Naive thymus-derived CD8-positive, alpha-beta T cell (primary cell): ENCODE results near the gene CCDC88C. TPM values are rescaled to one million over a fixed set of nuclear protein-coding genes. Genes with fewer than 3 reads are reported as not detected.
"Not testable (repeated sequence)": the region's sequence is repeated elsewhere in the genome, so short reads cannot be mapped to it uniquely, and the experiment has no call there.

Experiments used
- ATAC-seq, 2 donors: fragments of 150-1000 bp; cut with Tn5 transposase in 1 of 2; sonication (Bioruptor Pico), chemical (Tn5 transposase) in 1 of 2; 1 replicate in 1 of 2; 2 replicates in 1 of 2; pipeline ENCODE4 v1.10.0; 2021; ENCODE audit warnings: mild to moderate bottlenecking in 2 of 2, moderate library complexity in 2 of 2
- POLR2A ChIA-PET: fragments of 350-600 bp; sonication (Branson Sonifier 250); formaldehyde crosslinking; loops from one replicate; lab custom pipeline; 2021; ENCODE audit warnings: antibody characterized with exemption; lab: Charles Lee
- DNase-seq, 10 donors: peaks; one replicate each; pipeline versions ENCODE4 v3.0.0 to v3.0.0-alpha.2; 2020 to 2022
- H3K27ac Mint-ChIP-seq, 10 donors: one replicate each; pipeline ENCODE4 v1.8.0; 2020 to 2022; ENCODE audit warnings: mild to moderate bottlenecking in 10 of 10, mixed read lengths in 10 of 10, moderate library complexity in 4 of 10, inconsistent platforms in 1 of 10
- H3K27me3 Mint-ChIP-seq, 5 donors: one replicate each; pipeline ENCODE4 v1.8.0; 2021 to 2022; ENCODE audit warnings: mixed read lengths in 5 of 5
- H3K36me3 Mint-ChIP-seq, 3 donors: one replicate each; pipeline ENCODE4 v1.8.0; 2020 to 2022; ENCODE audit warnings: mixed read lengths in 3 of 3, mild to moderate bottlenecking in 2 of 3, inconsistent platforms in 1 of 3
- H3K4me1 Mint-ChIP-seq, 4 donors: one replicate each; pipeline ENCODE4 v1.8.0; 2021 to 2022; ENCODE audit warnings: mixed read lengths in 4 of 4
- H3K4me3 Mint-ChIP-seq, 10 donors: one replicate each; pipeline ENCODE4 v1.8.0; 2020 to 2022; ENCODE audit warnings: mild to moderate bottlenecking in 10 of 10, mixed read lengths in 10 of 10, moderate library complexity in 6 of 10, inconsistent platforms in 1 of 10
- H3K9me3 Mint-ChIP-seq, 9 donors: one replicate each; pipeline ENCODE4 v1.8.0; 2020 to 2022; ENCODE audit warnings: mixed read lengths in 9 of 9, mild to moderate bottlenecking in 3 of 9, inconsistent platforms in 1 of 9, moderate library complexity in 1 of 9
- polyA plus RNA-seq, 3 donors: library from polyadenylated mRNA; unstranded; fragments of 300-500 nt; fragmentation: Illumina TruSeq; gene quantifications; one replicate each; pipeline ENCODE4 v1.2.3, GENCODE V29; 2021
- total RNA-seq, 8 experiments: library from RNA in 2 of 8; stranded (reverse) in 2 of 8; gene quantifications; one replicate each; pipeline ENCODE4 v1.2.3 and lab custom pipeline; 2021 to 2026

Gene CCDC88C
- total and polyA plus RNA-seq, 5 experiments from 2014 or later = 23.4 to 322 (median 41.9) TPM

GRCh38 chr14:91253795-91254323 lies 163.8 kb downstream of the CCDC88C start:
- peak in 1 of 2 donors; percentile 10 for ATAC-seq
- H3K4me1 Mint-ChIP-seq = peaks cover 33 to 78% (median 69%) of the 10 kb centered on the region in 4 donors
- POLR2A ChIA-PET = interaction anchor here (3.0 kb wide), 1 partner anchor 9 kb away, joined by 17 read pairs; the partner anchor contains the start of gene GPR68
- peak overlapping the region; percentile 75 to 84 (median 82) for H3K4me3 Mint-ChIP-seq
- no peaks in the 10 kb centered on the region for H3K27me3 Mint-ChIP-seq
- peak in 1 of 10 donors; percentile 11 for DNase-seq
- H3K27ac Mint-ChIP-seq = peak overlapping the region; percentile 45 to 89 (median 84)
- no peaks in the 10 kb centered on the region for H3K36me3 Mint-ChIP-seq
- no peaks in the 10 kb centered on the region for H3K9me3 Mint-ChIP-seq

- Mint-ChIP-seq H3K9me3 (no peaks in the 10 kb centered on the region), H3K4me1 (peaks cover 31 to 79% (median 74%) of the 10 kb centered on the region in 4 donors), H3K36me3 (no peaks in the 10 kb centered on the region), H3K4me3 (peak overlapping the region; percentile 58 to 84 (median 76)), H3K27me3 (no peaks in the 10 kb centered on the region), H3K27ac (peak overlapping the region in 6 of 10 donors; percentile 35 to 87 (median 58))
- POLR2A ChIA-PET = interaction anchor here (0.7 to 3.0 kb wide), 6 partner anchors 8 to 51 kb away, joined by 3 to 23 read pairs (median 6); partner anchors contain the start of gene GPR68
- ATAC-seq (peak; percentile 29 to 48), DNase-seq (peak in 5 of 10 donors; percentile 31 to 44 (median 40))
Measured at GRCh38 chr14:91252871-91253794, 164.5 kb downstream of the CCDC88C start.

- Mint-ChIP-seq H3K9me3 (peaks cover 0 to 9% (median 3%) of the 10 kb centered on the region in 9 donors), H3K4me3 (peak overlapping the region in 7 of 10 donors; percentile 4 to 77 (median 60)), H3K27ac (peak overlapping the region in 8 of 10 donors; percentile 26 to 91 (median 88)), H3K36me3 (peaks cover 0 to 5% (median 2%) of the 10 kb centered on the region in 3 donors), H3K27me3 (no peaks in the 10 kb centered on the region), H3K4me1 (peaks cover 32 to 81% (median 75%) of the 10 kb centered on the region in 4 donors)
- no peak for ATAC-seq
- DNase-seq = no peak
- POLR2A ChIA-PET = interaction anchor here (1.1 to 2.3 kb wide), 2 partner anchors 22 to 33 kb away, joined by 3 to 10 read pairs; no protein-coding TSS in a partner anchor
Measured at GRCh38 chr14:91250912-91251311, 166.7 kb downstream of the CCDC88C start.

- ATAC-seq (peak in 1 of 2 donors; percentile 13), DNase-seq (peak in 2 of 10 donors; percentile 39 to 49)
Measured at GRCh38 chr14:91249841-91250616, 167.6 kb downstream of the CCDC88C start.

GRCh38 chr14:91246051-91246852 lies 171.4 kb downstream of the CCDC88C start:
- DNase-seq (peak; percentile 39 to 92 (median 75)), ATAC-seq (peak; percentile 67 to 72)
- POLR2A ChIA-PET = interaction anchor here (0.6 to 6.2 kb wide), 9 partner anchors 9 to 149 kb away, joined by 3 to 86 read pairs (median 4); no protein-coding TSS in a partner anchor
- peaks cover 54 to 92% (median 84%) of the 10 kb centered on the region in 4 donors for H3K4me1 Mint-ChIP-seq
- peaks cover 0 to 9% (median 4%) of the 10 kb centered on the region in 9 donors for H3K9me3 Mint-ChIP-seq
- peak overlapping the region; percentile 51 to 90 (median 75) for H3K4me3 Mint-ChIP-seq
- peaks cover 0 to 5% (median 2%) of the 10 kb centered on the region in 3 donors for H3K36me3 Mint-ChIP-seq
- H3K27me3 Mint-ChIP-seq = no peaks in the 10 kb centered on the region
- H3K27ac Mint-ChIP-seq = peak overlapping the region; percentile 87 to 99 (median 96)

More at GRCh38 chr14:91249841-91250616, 167.6 kb downstream of the CCDC88C start:
- H3K27me3 Mint-ChIP-seq = no peaks in the 10 kb centered on the region
- H3K27ac Mint-ChIP-seq = peak overlapping the region; percentile 81 to 91 (median 90)
- peaks cover 0 to 5% (median 2%) of the 10 kb centered on the region in 3 donors for H3K36me3 Mint-ChIP-seq
- peaks cover 0 to 9% (median 4%) of the 10 kb centered on the region in 9 donors for H3K9me3 Mint-ChIP-seq
- H3K4me1 Mint-ChIP-seq = peaks cover 33 to 82% (median 74%) of the 10 kb centered on the region in 4 donors
- peak overlapping the region; percentile 22 to 77 (median 50) for H3K4me3 Mint-ChIP-seq
- POLR2A ChIA-PET = interaction anchor here (0.5 to 1.4 kb wide), 5 partner anchors 12 to 67 kb away, joined by 3 to 9 read pairs (median 4); no protein-coding TSS in a partner anchor

- POLR2A ChIA-PET = interaction anchor here (0.7 to 6.2 kb wide), 9 partner anchors 9 to 167 kb away, joined by 3 to 86 read pairs (median 5); no protein-coding TSS in a partner anchor
- H3K27me3 Mint-ChIP-seq, DNase-seq, ATAC-seq, H3K36me3 Mint-ChIP-seq, H3K9me3 Mint-ChIP-seq: not testable (repeated sequence)
- Mint-ChIP-seq H3K4me3 (peak overlapping the region; percentile 51 to 90 (median 78)), H3K27ac (peak overlapping the region; percentile 87 to 99 (median 96)), H3K4me1 (peaks cover 57 to 93% (median 83%) of the 10 kb centered on the region in 4 donors)
Measured at GRCh38 chr14:91245616-91246015, 172.0 kb downstream of the CCDC88C start.

- ATAC-seq = peak; percentile 26 to 68
- Mint-ChIP-seq H3K36me3 (peaks cover 0 to 5% (median 2%) of the 10 kb centered on the region in 3 donors), H3K27me3 (no peaks in the 10 kb centered on the region), H3K9me3 (peaks cover 0 to 9% (median 4%) of the 10 kb centered on the region in 9 donors), H3K27ac (peak overlapping the region; percentile 87 to 99 (median 96)), H3K4me3 (peak overlapping the region; percentile 70 to 90 (median 84)), H3K4me1 (peaks cover 51 to 91% (median 79%) of the 10 kb centered on the region in 4 donors)
- DNase-seq = peak in 9 of 10 donors; percentile 46 to 87 (median 73)
- POLR2A ChIA-PET = interaction anchor here (0.7 to 6.2 kb wide), 13 partner anchors 7 to 170 kb away, joined by 3 to 86 read pairs (median 4); no protein-coding TSS in a partner anchor
Measured at GRCh38 chr14:91245029-91245428, 172.6 kb downstream of the CCDC88C start.

- Mint-ChIP-seq H3K27ac (peak within 1 kb of the TSS; percentile 87 to 99 (median 96)), H3K36me3 (peaks cover 0 to 5% (median 2%) of the 10 kb centered on the region in 3 donors), H3K9me3 (peaks cover 0 to 9% (median 4%) of the 10 kb centered on the region in 9 donors), H3K4me3 (peak within 1 kb of the TSS; percentile 70 to 90 (median 84)), H3K27me3 (no peaks in the 10 kb centered on the region), H3K4me1 (peaks cover 48 to 91% (median 76%) of the 10 kb centered on the region in 4 donors)
- POLR2A ChIA-PET = interaction anchor here (0.6 to 6.2 kb wide), 14 partner anchors 8 to 171 kb away, joined by 3 to 86 read pairs (median 4); no protein-coding TSS in a partner anchor
- ATAC-seq = peak in 1 of 2 donors; percentile 16
- peak in 3 of 10 donors; percentile 20 to 39 (median 38) for DNase-seq
Measured at GRCh38 chr14:91244501-91244901, 173.1 kb downstream of the CCDC88C start, which contains the start of gene GPR68. Gene GPR68, minus strand, starts transcription at chr14:91244704. Its CDS starts 9,654 bp downstream, at chr14:91235050.

- peak overlapping the region; percentile 70 to 90 (median 84) for H3K4me3 Mint-ChIP-seq
- H3K36me3 Mint-ChIP-seq = peaks cover 0 to 5% (median 2%) of the 10 kb centered on the region in 3 donors
- peak overlapping the region; percentile 87 to 99 (median 96) for H3K27ac Mint-ChIP-seq
- POLR2A ChIA-PET = interaction anchor here (0.7 to 6.2 kb wide), 11 partner anchors 9 to 155 kb away, joined by 3 to 86 read pairs (median 6); no protein-coding TSS in a partner anchor
- no peaks in the 10 kb centered on the region for H3K27me3 Mint-ChIP-seq
- ATAC-seq (no peak), DNase-seq (no peak)
- H3K9me3 Mint-ChIP-seq = peaks cover 0 to 9% (median 4%) of the 10 kb centered on the region in 9 donors
- H3K4me1 Mint-ChIP-seq = peaks cover 47 to 96% (median 80%) of the 10 kb centered on the region in 4 donors
Measured at GRCh38 chr14:91243074-91243471, 174.5 kb downstream of the CCDC88C start.

GRCh38 chr14:91242635-91243034 lies 175.0 kb downstream of the CCDC88C start:
- POLR2A ChIA-PET = interaction anchor here (1.1 to 6.2 kb wide), 6 partner anchors 10 to 155 kb away, joined by 4 to 86 read pairs (median 21); no protein-coding TSS in a partner anchor
- Mint-ChIP-seq H3K9me3 (peaks cover 0 to 7% (median 4%) of the 10 kb centered on the region in 9 donors), H3K4me1 (peaks cover 50 to 95% (median 80%) of the 10 kb centered on the region in 4 donors), H3K4me3 (peak overlapping the region; percentile 70 to 90 (median 84)), H3K27me3 (no peaks in the 10 kb centered on the region), H3K36me3 (peaks cover 0 to 5% (median 2%) of the 10 kb centered on the region in 3 donors), H3K27ac (peak overlapping the region in 8 of 10 donors; percentile 66 to 99 (median 96))
- ATAC-seq (no peak), DNase-seq (no peak)
